ENCODE measurements around the gene DMRT1.

DMRT1 gene

GRCh38 chr9:967903-968641 is 126.6 kb downstream of the DMRT1 start:
- TF ChIP-seq CTCF (conservative IDR thresholded peaks at IDR 0.05; ENCODE audit: control insufficient read depth, insufficient read depth, low read depth, low read length) = no peak
- H3K4me3 ChIP-seq (ENCODE audit: control insufficient read depth, low read depth, low read length) = no peak overlapping the region
- peak; percentile 22 for DNase-seq (ENCODE audit: low read depth)

GRCh38 chr9:969310-970150 is 128.0 kb downstream of the DMRT1 start:
- H3K4me3 ChIP-seq (ENCODE audit: control insufficient read depth, low read depth, low read length) = no peak overlapping the region
- DNase-seq (ENCODE audit: low read depth) = no peak
- no peak for TF ChIP-seq CTCF (conservative IDR thresholded peaks at IDR 0.05; ENCODE audit: control insufficient read depth, insufficient read depth, low read depth, low read length)

GRCh38 chr9:970151-970996 is 128.9 kb downstream of the DMRT1 start:
- no peak for DNase-seq (ENCODE audit: low read depth)
- no peak for TF ChIP-seq CTCF (conservative IDR thresholded peaks at IDR 0.05; ENCODE audit: control insufficient read depth, insufficient read depth, low read depth, low read length)
- no peak overlapping the region for H3K4me3 ChIP-seq (ENCODE audit: control insufficient read depth, low read depth, low read length)

GRCh38 chr9:971901-972500 is 130.5 kb downstream of the DMRT1 start:
- peak overlapping the region; percentile 23 for H3K4me3 ChIP-seq (ENCODE audit: control insufficient read depth, low read depth, low read length)
- no peak for DNase-seq (ENCODE audit: low read depth)
- no peak for TF ChIP-seq CTCF (conservative IDR thresholded peaks at IDR 0.05; ENCODE audit: control insufficient read depth, insufficient read depth, low read depth, low read length)

GRCh38 chr9:972501-973294 is 131.2 kb downstream of the DMRT1 start:
- no peak overlapping the region for H3K4me3 ChIP-seq (ENCODE audit: control insufficient read depth, low read depth, low read length)
- DNase-seq (ENCODE audit: low read depth) = no peak
- no peak for TF ChIP-seq CTCF (conservative IDR thresholded peaks at IDR 0.05; ENCODE audit: control insufficient read depth, insufficient read depth, low read depth, low read length)

Measured in fibroblast of mammary gland (primary cell).